ENCODE data around the gene UIMC1. TPM values are rescaled to one million over a fixed set of nuclear protein-coding genes. Genes with fewer than 3 reads are reported as not detected.
"Not testable (repeated sequence)": the region's sequence is repeated elsewhere in the genome, so short reads cannot be mapped to it uniquely, and the experiment has no call there.

The UIMC1 gene
- 54.9 TPM for polyA plus RNA-seq (2012; ENCODE audit: insufficient read depth, insufficient read length, low read depth)

GRCh38 chr5:177006265-177006972 is at the start of gene UIMC1:
Gene UIMC1 (minus strand): TSS chr5:177006779. CDS start chr5:176982615, 24,164 bp downstream.
- peak; percentile 97 for DNase-seq
- no peak for TF ChIP-seq CTCF (IDR thresholded peaks at IDR 0.05; ENCODE audit: low read depth, low read length)
- Histone ChIP-seq H3K27me3 (no peaks in the 10 kb centered on the region), H3K4me3 (ENCODE audit: low read depth, low read length) (peak within 1 kb of the TSS; percentile 82), H3K36me3 (peaks cover 4% of the 10 kb centered on the region; the same call in 1 of the 2 replicates), H3K4me1 (0 out of 2 replicates have a peak, but pooled peaks cover 4% of the 10 kb centered on the region), H3K9me3 (no peaks in the 10 kb centered on the region)

GRCh38 chr5:177049285-177049684 is 42.7 kb upstream of the UIMC1 start:
- no peak overlapping the region for H3K4me3 ChIP-seq (ENCODE audit: low read depth, low read length)
- no peak for DNase-seq
- TF ChIP-seq CTCF (IDR thresholded peaks at IDR 0.05; ENCODE audit: low read depth, low read length) = peak; percentile 37
- no peaks in the 10 kb centered on the region for H3K9me3 ChIP-seq
- no peaks in the 10 kb centered on the region for H3K27me3 ChIP-seq
- H3K4me1 ChIP-seq = no peaks in the 10 kb centered on the region
- H3K36me3 ChIP-seq = peaks cover 47% of the 10 kb centered on the region

- H3K4me3 ChIP-seq (ENCODE audit: low read depth, low read length); H3K27me3 ChIP-seq; DNase-seq; H3K4me1 ChIP-seq; H3K9me3 ChIP-seq: not testable (repeated sequence)
- H3K36me3 ChIP-seq = peaks cover 50% of the 10 kb centered on the region
These were observed 42.0 kb upstream of the UIMC1 start for GRCh38 chr5:177048531-177048930.

- DNase-seq = no peak
- Histone ChIP-seq H3K36me3 (peaks cover 64% of the 10 kb centered on the region), H3K9me3 (no peaks in the 10 kb centered on the region), H3K27me3 (no peaks in the 10 kb centered on the region), H3K4me3 (ENCODE audit: low read depth, low read length) (no peak overlapping the region), H3K4me1 (no peaks in the 10 kb centered on the region)
- no peak for TF ChIP-seq CTCF (IDR thresholded peaks at IDR 0.05; ENCODE audit: low read depth, low read length)
These were observed 39.1 kb upstream of the UIMC1 start for GRCh38 chr5:177045631-177046030.

GRCh38 chr5:177044641-177045040 is 38.1 kb upstream of the UIMC1 start:
- Histone ChIP-seq H3K4me1 (no peaks in the 10 kb centered on the region), H3K27me3 (no peaks in the 10 kb centered on the region), H3K36me3 (peaks cover 70% of the 10 kb centered on the region), H3K9me3 (no peaks in the 10 kb centered on the region), H3K4me3 (ENCODE audit: low read depth, low read length) (no peak overlapping the region)
- no peak for DNase-seq
- TF ChIP-seq CTCF (IDR thresholded peaks at IDR 0.05; ENCODE audit: low read depth, low read length) = no peak

GRCh38 chr5:177043958-177044357 is 37.4 kb upstream of the UIMC1 start:
- Histone ChIP-seq H3K9me3 (no peaks in the 10 kb centered on the region), H3K36me3 (peaks cover 66% of the 10 kb centered on the region), H3K4me1 (no peaks in the 10 kb centered on the region), H3K4me3 (ENCODE audit: low read depth, low read length) (no peak overlapping the region), H3K27me3 (no peaks in the 10 kb centered on the region)
- no peak for DNase-seq
- TF ChIP-seq CTCF (IDR thresholded peaks at IDR 0.05; ENCODE audit: low read depth, low read length) = no peak

Measured in BE2C (cell line).